ENCODE data around the gene ANKS1A.

ANKS1A gene

DNA sequence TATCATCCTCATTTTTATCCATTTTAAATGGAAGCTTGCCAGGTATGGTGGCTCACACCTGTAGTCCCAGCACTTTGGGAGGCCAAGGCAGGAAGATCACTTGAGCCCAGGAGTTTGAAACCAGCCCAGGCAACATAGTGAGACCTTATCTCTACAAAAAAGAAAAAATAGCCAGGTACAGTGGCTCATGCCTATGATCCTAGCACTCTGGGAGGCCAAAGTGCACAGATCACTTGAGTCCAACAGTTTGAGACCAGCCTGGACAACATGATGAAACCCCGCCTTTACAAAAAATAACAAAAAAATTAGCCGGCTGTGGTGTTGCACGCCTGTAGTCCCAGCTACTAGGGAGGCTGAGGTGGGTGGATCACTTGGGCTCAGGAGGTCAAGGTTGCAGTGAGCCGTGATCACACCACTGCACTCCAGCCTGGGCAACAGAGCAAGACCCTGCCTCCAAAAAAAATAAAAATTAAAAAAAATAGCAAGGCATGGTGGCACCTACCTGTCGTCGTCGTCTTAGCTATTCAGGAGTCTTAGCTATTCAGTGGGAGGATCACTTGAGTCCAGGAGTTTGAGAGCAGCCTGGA lies 163.0 kb downstream of the ANKS1A start:
- H3K9me3 ChIP-seq (ENCODE audit: control insufficient read depth, low read length), result no peaks in the 10 kb centered on the region
- no peak overlapping the region for H3K9ac ChIP-seq (ENCODE audit: low read length)
- peaks cover 29% of the 10 kb centered on the region for H3K4me1 ChIP-seq (ENCODE audit: control insufficient read depth, insufficient read depth, low read length)
- no peaks in the 10 kb centered on the region for H3K36me3 ChIP-seq (ENCODE audit: control insufficient read depth, insufficient read depth, low read length)
- no peaks in the 10 kb centered on the region for H3K27me3 ChIP-seq (ENCODE audit: control insufficient read depth, insufficient read depth, low read length)
- H3K4me3 ChIP-seq (ENCODE audit: low read length), result no peak overlapping the region

DNA sequence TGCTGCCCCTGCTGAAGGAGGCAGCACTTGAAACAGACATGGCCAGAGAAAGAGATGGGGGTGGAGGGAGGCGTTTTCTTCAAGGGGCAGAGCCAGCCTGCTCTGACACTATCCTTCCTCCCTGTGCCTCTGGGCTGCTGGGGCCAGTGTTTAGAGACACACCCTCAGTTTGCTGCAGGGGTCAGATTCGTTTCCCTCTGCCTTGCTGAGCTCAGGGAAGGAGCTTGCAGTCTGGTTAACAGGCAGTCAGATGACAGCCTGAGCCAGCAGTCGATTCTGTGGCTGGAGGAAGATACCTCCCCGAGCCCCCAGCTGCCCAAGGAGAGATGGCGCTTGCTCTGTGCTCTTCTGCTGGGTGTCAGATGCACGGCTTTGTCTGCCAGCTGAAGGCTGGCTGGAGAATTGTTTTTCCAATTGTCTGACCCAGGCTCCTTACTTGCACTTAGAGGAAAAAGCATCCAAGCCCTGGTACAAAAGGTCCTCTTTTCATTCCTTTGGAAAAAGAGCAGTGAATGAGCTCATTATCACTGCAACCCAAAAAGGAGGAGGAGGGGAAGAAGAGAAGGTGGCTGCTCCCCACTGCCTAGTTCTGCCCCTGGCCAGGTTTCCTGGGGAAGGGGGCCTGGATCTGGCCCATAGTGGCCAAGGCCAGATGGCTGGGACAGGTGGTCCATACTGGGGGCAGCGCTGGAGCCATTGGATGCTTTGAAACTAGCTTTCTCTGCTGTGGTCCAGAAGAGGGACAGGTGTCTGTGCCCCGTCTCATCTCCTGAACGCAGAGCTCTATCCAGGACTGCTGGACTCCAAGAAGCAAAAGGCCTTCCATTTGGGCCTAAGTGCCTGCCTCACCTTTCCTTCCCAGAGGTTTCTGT lies 163.9 kb downstream of the ANKS1A start:
- H3K4me1 ChIP-seq (ENCODE audit: control insufficient read depth, insufficient read depth, low read length), result peaks cover 20% of the 10 kb centered on the region
- H3K9ac ChIP-seq (ENCODE audit: low read length), result no peak overlapping the region
- H3K27me3 ChIP-seq (ENCODE audit: control insufficient read depth, insufficient read depth, low read length), result no peaks in the 10 kb centered on the region
- H3K4me3 ChIP-seq (ENCODE audit: low read length), result no peak overlapping the region
- no peaks in the 10 kb centered on the region for H3K36me3 ChIP-seq (ENCODE audit: control insufficient read depth, insufficient read depth, low read length)
- H3K9me3 ChIP-seq (ENCODE audit: control insufficient read depth, low read length), result no peaks in the 10 kb centered on the region

- H3K36me3 ChIP-seq (ENCODE audit: control insufficient read depth, insufficient read depth, low read length), result peaks cover 2% of the 10 kb centered on the region
- no peaks in the 10 kb centered on the region for H3K9me3 ChIP-seq (ENCODE audit: control insufficient read depth, low read length)
- no peaks in the 10 kb centered on the region for H3K27me3 ChIP-seq (ENCODE audit: control insufficient read depth, insufficient read depth, low read length)
- H3K4me3 ChIP-seq (ENCODE audit: low read length), result no peak overlapping the region
- H3K4me1 ChIP-seq (ENCODE audit: control insufficient read depth, insufficient read depth, low read length), result peaks cover 19% of the 10 kb centered on the region
- no peak overlapping the region for H3K9ac ChIP-seq (ENCODE audit: low read length)
These were observed 164.6 kb downstream of the ANKS1A start for GRCh38 chr6:35053701-35054100.

DNA sequence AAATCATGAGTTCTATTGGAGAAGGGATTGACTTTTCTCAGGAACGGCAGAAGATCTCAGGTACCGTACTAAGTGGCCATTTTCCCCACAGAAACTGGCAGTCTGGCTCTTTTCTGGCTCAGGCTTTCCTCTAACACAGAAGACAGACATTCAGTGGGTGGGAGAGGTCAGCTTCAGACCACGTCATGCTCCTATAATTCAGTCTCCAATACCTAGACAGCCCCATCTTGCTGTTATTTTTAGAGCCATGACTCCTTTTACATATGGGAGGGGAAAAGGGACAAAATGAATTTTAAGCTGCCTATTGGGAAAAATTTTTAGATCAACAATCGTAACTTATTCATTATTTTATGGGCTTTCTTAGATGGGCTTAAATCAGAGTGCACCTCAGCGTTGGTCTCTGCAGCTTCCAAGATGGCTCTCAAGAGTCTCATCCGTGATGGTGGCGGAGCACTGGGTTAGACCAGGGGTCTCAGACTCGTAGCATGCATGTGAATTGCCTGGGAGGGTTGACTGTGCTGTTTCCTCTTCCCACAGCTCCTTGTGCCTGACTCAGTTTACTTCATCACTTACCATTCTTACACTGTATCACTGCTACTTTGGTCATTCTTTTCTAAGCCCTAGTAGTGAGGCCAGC lies 165.2 kb downstream of the ANKS1A start:
- no peaks in the 10 kb centered on the region for H3K27me3 ChIP-seq (ENCODE audit: control insufficient read depth, insufficient read depth, low read length)
- peaks cover 19% of the 10 kb centered on the region for H3K4me1 ChIP-seq (ENCODE audit: control insufficient read depth, insufficient read depth, low read length)
- peaks cover 5% of the 10 kb centered on the region for H3K36me3 ChIP-seq (ENCODE audit: control insufficient read depth, insufficient read depth, low read length)
- H3K4me3 ChIP-seq (ENCODE audit: low read length), result no peak overlapping the region
- no peaks in the 10 kb centered on the region for H3K9me3 ChIP-seq (ENCODE audit: control insufficient read depth, low read length)
- no peak overlapping the region for H3K9ac ChIP-seq (ENCODE audit: low read length)

GRCh38 chr6:35054743-35055130 lies 165.7 kb downstream of the ANKS1A start:
- no peak overlapping the region for H3K4me3 ChIP-seq (ENCODE audit: low read length)
- no peak overlapping the region for H3K9ac ChIP-seq (ENCODE audit: low read length)
- H3K27me3 ChIP-seq (ENCODE audit: control insufficient read depth, insufficient read depth, low read length), result no peaks in the 10 kb centered on the region
- H3K9me3 ChIP-seq (ENCODE audit: control insufficient read depth, low read length), result no peaks in the 10 kb centered on the region
- H3K36me3 ChIP-seq (ENCODE audit: control insufficient read depth, insufficient read depth, low read length), result peaks cover 5% of the 10 kb centered on the region
- H3K4me1 ChIP-seq (ENCODE audit: control insufficient read depth, insufficient read depth, low read length), result peaks cover 19% of the 10 kb centered on the region

- Histone ChIP-seq H3K36me3 (ENCODE audit: control insufficient read depth, insufficient read depth, low read length) (peaks cover 5% of the 10 kb centered on the region), H3K4me1 (ENCODE audit: control insufficient read depth, insufficient read depth, low read length) (peaks cover 26% of the 10 kb centered on the region)
These were observed 166.8 kb downstream of the ANKS1A start for GRCh38 chr6:35055891-35056290.

DNA sequence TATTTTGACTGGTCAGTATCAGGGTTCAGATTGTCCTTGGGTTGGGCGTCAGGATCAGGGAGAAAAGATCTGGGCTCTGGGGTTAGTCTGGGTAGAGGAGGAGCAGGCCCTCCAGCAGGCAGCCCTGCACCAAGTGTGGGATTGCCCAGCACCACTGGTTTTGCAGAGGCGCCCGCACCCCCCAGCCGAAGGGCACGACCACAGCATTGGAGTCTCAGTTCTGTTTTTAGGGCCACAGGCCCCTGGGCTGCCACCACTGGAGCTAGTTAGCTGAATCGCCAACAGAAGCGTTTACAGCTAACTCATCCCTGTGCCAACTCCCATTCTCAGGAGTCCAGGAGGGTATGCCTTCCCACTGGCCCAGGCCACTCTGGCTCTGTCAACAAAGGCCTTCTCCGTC lies 167.9 kb downstream of the ANKS1A start:
- peaks cover 32% of the 10 kb centered on the region for H3K4me1 ChIP-seq (ENCODE audit: control insufficient read depth, insufficient read depth, low read length)
- no peak overlapping the region for H3K9ac ChIP-seq (ENCODE audit: low read length)
- H3K27me3 ChIP-seq (ENCODE audit: control insufficient read depth, insufficient read depth, low read length), result no peaks in the 10 kb centered on the region
- H3K9me3 ChIP-seq (ENCODE audit: control insufficient read depth, low read length), result no peaks in the 10 kb centered on the region
- H3K36me3 ChIP-seq (ENCODE audit: control insufficient read depth, insufficient read depth, low read length), result peaks cover 5% of the 10 kb centered on the region
- H3K4me3 ChIP-seq (ENCODE audit: low read length), result no peak overlapping the region

More at GRCh38 chr6:35055891-35056290, 166.8 kb downstream of the ANKS1A start:
- H3K9ac ChIP-seq (ENCODE audit: low read length), result no peak overlapping the region
- H3K27me3 ChIP-seq (ENCODE audit: control insufficient read depth, insufficient read depth, low read length), result no peaks in the 10 kb centered on the region
- H3K9me3 ChIP-seq (ENCODE audit: control insufficient read depth, low read length), result no peaks in the 10 kb centered on the region
- no peak overlapping the region for H3K4me3 ChIP-seq (ENCODE audit: low read length)

DNA sequence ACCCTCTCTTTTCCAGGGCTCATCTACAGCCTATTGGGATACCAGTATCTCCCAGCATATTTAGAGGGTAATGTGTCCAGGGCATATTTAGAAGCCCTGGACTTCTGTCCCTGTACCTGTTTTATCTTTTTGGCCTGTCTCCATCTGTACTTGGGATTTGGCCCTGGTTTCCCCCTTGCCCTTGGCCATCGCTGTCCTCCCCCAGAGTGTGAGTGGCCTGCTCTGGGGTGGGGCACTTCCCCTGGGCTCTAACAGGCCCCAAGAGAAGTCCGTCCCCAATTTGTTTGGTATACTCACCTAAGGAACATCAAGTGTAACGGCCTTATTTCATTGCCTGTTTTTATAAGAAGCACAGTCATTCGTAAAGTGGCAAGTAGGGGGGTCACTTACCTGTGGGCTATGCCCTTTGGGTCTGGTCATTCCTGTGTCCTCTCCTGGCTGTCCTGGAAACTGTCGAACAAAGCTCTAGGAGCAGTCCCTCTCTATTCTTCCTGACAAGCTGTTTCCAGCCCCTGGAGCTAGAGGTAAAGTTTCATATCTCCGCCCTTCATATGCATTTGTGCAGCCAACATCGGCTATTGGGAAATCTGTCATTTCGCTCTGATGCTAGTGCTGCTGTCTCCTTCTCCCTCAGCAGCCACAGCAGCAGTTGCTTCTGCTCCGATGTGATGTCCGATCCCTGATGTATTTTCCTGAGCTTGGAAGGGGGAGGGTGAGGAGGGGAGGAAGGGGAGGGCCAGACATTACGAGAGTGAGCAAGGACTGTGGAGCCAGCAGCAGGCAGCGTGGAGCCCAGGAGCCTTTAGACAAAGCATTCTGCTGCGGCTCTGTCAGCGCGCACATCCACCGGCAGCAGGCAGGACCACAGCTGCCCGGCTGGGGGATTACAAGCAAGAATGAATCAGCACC lies 168.6 kb downstream of the ANKS1A start:
- Histone ChIP-seq H3K4me1 (ENCODE audit: control insufficient read depth, insufficient read depth, low read length) (peaks cover 32% of the 10 kb centered on the region), H3K4me3 (ENCODE audit: low read length) (no peak overlapping the region), H3K27me3 (ENCODE audit: control insufficient read depth, insufficient read depth, low read length) (no peaks in the 10 kb centered on the region), H3K36me3 (ENCODE audit: control insufficient read depth, insufficient read depth, low read length) (peaks cover 5% of the 10 kb centered on the region), H3K9me3 (ENCODE audit: control insufficient read depth, low read length) (no peaks in the 10 kb centered on the region), H3K9ac (ENCODE audit: low read length) (no peak overlapping the region)

- H3K9me3 ChIP-seq (ENCODE audit: control insufficient read depth, low read length), result no peaks in the 10 kb centered on the region
- peaks cover 5% of the 10 kb centered on the region for H3K36me3 ChIP-seq (ENCODE audit: control insufficient read depth, insufficient read depth, low read length)
- no peaks in the 10 kb centered on the region for H3K27me3 ChIP-seq (ENCODE audit: control insufficient read depth, insufficient read depth, low read length)
- peaks cover 32% of the 10 kb centered on the region for H3K4me1 ChIP-seq (ENCODE audit: control insufficient read depth, insufficient read depth, low read length)
- H3K9ac ChIP-seq (ENCODE audit: low read length), result no peak overlapping the region
- H3K4me3 ChIP-seq (ENCODE audit: low read length), result no peak overlapping the region
These were observed 169.3 kb downstream of the ANKS1A start for GRCh38 chr6:35058358-35058675.

DNA sequence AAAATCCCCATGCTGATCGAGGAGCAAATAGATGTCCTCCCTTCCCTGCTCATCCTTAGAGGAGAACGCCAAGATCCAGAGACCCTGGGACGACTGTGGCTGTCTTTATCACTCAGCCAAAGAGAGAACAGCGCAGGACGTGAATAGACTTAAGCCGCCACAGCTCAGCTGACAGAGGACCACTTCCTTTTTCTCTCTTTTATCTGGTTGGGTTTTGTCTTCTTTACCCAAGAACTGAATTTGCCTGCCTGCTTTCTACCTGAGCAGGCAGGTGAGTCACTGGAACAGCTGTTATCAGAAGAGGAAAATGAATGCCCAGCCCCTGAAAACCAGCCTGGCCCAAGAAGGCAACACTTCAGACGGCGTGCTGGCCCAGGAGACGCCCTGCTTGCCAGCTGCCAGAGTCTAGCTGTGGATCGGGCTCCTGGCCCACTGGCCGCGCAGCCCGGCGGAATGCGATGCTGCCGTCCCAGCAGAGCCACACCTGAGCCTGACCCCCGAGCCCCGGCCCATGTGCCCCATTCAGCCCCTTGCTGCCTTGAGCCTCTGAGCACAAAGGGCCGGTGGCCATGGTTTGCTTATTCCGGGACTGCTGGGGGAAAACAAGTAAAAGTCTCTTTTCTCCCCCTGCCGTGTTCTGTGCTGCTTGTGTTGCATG lies 169.9 kb downstream of the ANKS1A start:
- Histone ChIP-seq H3K4me1 (ENCODE audit: control insufficient read depth, insufficient read depth, low read length) (peaks cover 32% of the 10 kb centered on the region), H3K4me3 (ENCODE audit: low read length) (no peak overlapping the region), H3K36me3 (ENCODE audit: control insufficient read depth, insufficient read depth, low read length) (peaks cover 5% of the 10 kb centered on the region), H3K27me3 (ENCODE audit: control insufficient read depth, insufficient read depth, low read length) (no peaks in the 10 kb centered on the region), H3K9me3 (ENCODE audit: control insufficient read depth, low read length) (no peaks in the 10 kb centered on the region), H3K9ac (ENCODE audit: low read length) (no peak overlapping the region)

- peaks cover 5% of the 10 kb centered on the region for H3K36me3 ChIP-seq (ENCODE audit: control insufficient read depth, insufficient read depth, low read length)
- H3K27me3 ChIP-seq (ENCODE audit: control insufficient read depth, insufficient read depth, low read length), result no peaks in the 10 kb centered on the region
- no peak overlapping the region for H3K9ac ChIP-seq (ENCODE audit: low read length)
- H3K4me1 ChIP-seq (ENCODE audit: control insufficient read depth, insufficient read depth, low read length), result peaks cover 32% of the 10 kb centered on the region
- H3K9me3 ChIP-seq (ENCODE audit: control insufficient read depth, low read length), result no peaks in the 10 kb centered on the region
- H3K4me3 ChIP-seq (ENCODE audit: low read length), result no peak overlapping the region
These were observed 170.7 kb downstream of the ANKS1A start for GRCh38 chr6:35059596-35060345.

Data from mucosa of stomach (tissue), 1 donor.